Inflammatory macrophage treated with lipopolysaccharide for 1 hour (primary cell): ENCODE data around the gene STAT3.

Source experiments
- DNase-seq, 2 donors: peaks; one replicate each; pipeline ENCODE4 v3.0.0-alpha.2; 2020 to 2022

The STAT3 gene

GRCh38 chr17:42388381-42389134, at the start of gene STAT3:
TSS of gene STAT3 (minus strand) at chr17:42388442. CDS start at chr17:42348516, 39,926 bp downstream.
- DNase-seq: peak; percentile 100

- peak in 1 of 2 donors; percentile 61 for DNase-seq
These were observed 48.1 kb upstream of the STAT3 start for GRCh38 chr17:42436391-42436790.

GRCh38 chr17:42431758-42432161, 43.5 kb upstream of the STAT3 start:
- peak; percentile 52 to 57 for DNase-seq

- DNase-seq: no peak
These were observed 41.6 kb upstream of the STAT3 start for GRCh38 chr17:42429726-42430447.

GRCh38 chr17:42428141-42428944, 40.1 kb upstream of the STAT3 start:
- DNase-seq: peak; percentile 55 to 75

GRCh38 chr17:42424991-42425610, 36.9 kb upstream of the STAT3 start:
- DNase-seq: no peak

- no peak for DNase-seq
These were observed 35.5 kb upstream of the STAT3 start for GRCh38 chr17:42423766-42424165.

GRCh38 chr17:42422958-42423712, 34.9 kb upstream of the STAT3 start, which contains the start of gene CAVIN1:
TSS of gene CAVIN1 (minus strand) at chr17:42423256. CDS start at chr17:42423097, 159 bp downstream.
- DNase-seq: no peak

- DNase-seq: no peak
These were observed 34.2 kb upstream of the STAT3 start for GRCh38 chr17:42422412-42422957.

- DNase-seq: no peak
These were observed 33.5 kb upstream of the STAT3 start for GRCh38 chr17:42421507-42422338.

GRCh38 chr17:42421136-42421506, 32.9 kb upstream of the STAT3 start:
- DNase-seq: no peak

- DNase-seq: peak; percentile 73 to 74
These were observed 29.7 kb upstream of the STAT3 start for GRCh38 chr17:42417981-42418380.

- DNase-seq: no peak
These were observed 26.6 kb upstream of the STAT3 start for GRCh38 chr17:42414704-42415409.

- no peak for DNase-seq
These were observed 25.3 kb upstream of the STAT3 start for GRCh38 chr17:42413464-42414040.

- DNase-seq: no peak
These were observed 23.9 kb upstream of the STAT3 start for GRCh38 chr17:42411905-42412679.

- DNase-seq: no peak
These were observed 23.1 kb upstream of the STAT3 start for GRCh38 chr17:42411361-42411760.

- no peak for DNase-seq
These were observed 22.1 kb upstream of the STAT3 start for GRCh38 chr17:42410319-42410685.

- DNase-seq: no peak
These were observed 21.5 kb upstream of the STAT3 start for GRCh38 chr17:42409523-42410318.
